GM19240 (cell line): ENCODE results near the gene CLMN.
A peak's percentile ranks its signal among the peaks of the same experiment; 100 is the strongest.

ENCODE experiments used
- DNase-seq: peaks from one replicate; pipeline ENCODE4 v3.0.0; 2011; ENCODE audit warnings: low spot score; ENCODE audit not compliant: insufficient read length

The CLMN gene

GRCh38 chr14:95319312-95320077 is at the start of gene CLMN:
TSS of gene CLMN (minus strand) at chr14:95319908. CDS start at chr14:95319792, 116 bp downstream.
- peak; percentile 58 for DNase-seq

GRCh38 chr14:95365401-95365800 is 45.7 kb upstream of the CLMN start:
- no peak for DNase-seq

GRCh38 chr14:95364481-95365209 is 44.9 kb upstream of the CLMN start:
- no peak for DNase-seq

- no peak for DNase-seq
Measured at GRCh38 chr14:95363468-95363954, 43.8 kb upstream of the CLMN start.

- no peak for DNase-seq
Measured at GRCh38 chr14:95362138-95362494, 42.4 kb upstream of the CLMN start.

GRCh38 chr14:95361373-95362137 is 41.8 kb upstream of the CLMN start:
- DNase-seq, result peak; percentile 53

GRCh38 chr14:95360828-95361227 is 41.1 kb upstream of the CLMN start:
- no peak for DNase-seq

GRCh38 chr14:95359994-95360826 is 40.5 kb upstream of the CLMN start:
- DNase-seq, result no peak

- no peak for DNase-seq
Measured at GRCh38 chr14:95356245-95356869, 36.6 kb upstream of the CLMN start.

GRCh38 chr14:95355422-95355821 is 35.7 kb upstream of the CLMN start:
- DNase-seq, result no peak

- DNase-seq, result no peak
Measured at GRCh38 chr14:95354834-95355233, 35.1 kb upstream of the CLMN start.

GRCh38 chr14:95353664-95354063 is 34.0 kb upstream of the CLMN start:
- DNase-seq, result no peak

- DNase-seq, result no peak
Measured at GRCh38 chr14:95353007-95353406, 33.3 kb upstream of the CLMN start.

GRCh38 chr14:95352481-95352880 is 32.8 kb upstream of the CLMN start:
- no peak for DNase-seq

GRCh38 chr14:95349241-95349640 is 29.5 kb upstream of the CLMN start:
- no peak for DNase-seq

GRCh38 chr14:95348395-95349080 is 28.8 kb upstream of the CLMN start:
- no peak for DNase-seq

GRCh38 chr14:95346820-95347219 is 27.1 kb upstream of the CLMN start:
- no peak for DNase-seq

- DNase-seq, result no peak
Measured at GRCh38 chr14:95346266-95346665, 26.6 kb upstream of the CLMN start.

- no peak for DNase-seq
Measured at GRCh38 chr14:95345032-95345431, 25.3 kb upstream of the CLMN start.

GRCh38 chr14:95344536-95344935 is 24.8 kb upstream of the CLMN start:
- no peak for DNase-seq
